Caco-2 (cell line): Measurements from ENCODE around the gene ANAPC5. TPM values are rescaled to one million over a fixed set of nuclear protein-coding genes. Genes with fewer than 3 reads are reported as not detected.
"Not testable (repeated sequence)": the region's sequence is repeated elsewhere in the genome, so short reads cannot be mapped to it uniquely, and the experiment has no call there.

Experiments
- BruUV-seq: library from RNA; stranded (reverse); fragments of 400-500 nt; replicated peaks from 2 replicates; lab custom pipeline; 2021; lab: Mats Ljungman, UMichigan
- CTCF ChIA-PET: fragments of 300-600 bp; sonication (Branson Sonifier 250); formaldehyde crosslinking; loops from one replicate; lab custom pipeline; 2022; ENCODE audit warnings: antibody characterized with exemption; lab: Charles Lee
- POLR2A ChIA-PET: fragments of 300-600 bp; sonication (Branson Sonifier 250); formaldehyde crosslinking; loops from one replicate; lab custom pipeline; 2022; ENCODE audit warnings: antibody characterized with exemption; lab: Charles Lee
- DNase-seq, 2 experiments: peaks; one replicate each; pipeline versions ENCODE4 v3.0.0 to v3.0.0-alpha.2; 2020 to 2022
- H3K27me3 ChIP-seq: replicated peaks from 2 replicates; pipeline ENCODE4 v1.6.0; 2011; ENCODE audit warnings: low read length; ENCODE audit not compliant: control insufficient read depth, insufficient read depth
- H3K36me3 ChIP-seq: 2 replicates; pipeline ENCODE4 v1.5.1; 2011; ENCODE audit warnings: low read length; ENCODE audit not compliant: control insufficient read depth, insufficient read depth
- H3K4me1 ChIP-seq: fragments of 250-450 bp; sonication (Bioruptor Pico); 2 replicates; pipeline ENCODE4 v1.5.1; 2020; ENCODE audit warnings: mild to moderate bottlenecking
- H3K4me3 ChIP-seq: 2 replicates; pipeline ENCODE4 v1.5.1; 2011; ENCODE audit warnings: low read depth, mild to moderate bottlenecking, control low read depth, low read length
- H3K9me3 ChIP-seq: fragments of 250-450 bp; sonication (Bioruptor Pico); 2 replicates; pipeline ENCODE4 v1.5.1; 2020; ENCODE audit warnings: mild to moderate bottlenecking, moderate library complexity
- H3K27ac Mint-ChIP-seq: one replicate; pipeline ENCODE4 v1.8.0; 2022; ENCODE audit warnings: mixed read lengths; ENCODE audit not compliant: unreplicated experiment
- H3K27me3 Mint-ChIP-seq: one replicate; pipeline ENCODE4 v1.8.0; 2022; ENCODE audit warnings: mixed read lengths; ENCODE audit not compliant: insufficient read depth, unreplicated experiment
- H3K36me3 Mint-ChIP-seq: one replicate; pipeline ENCODE4 v1.8.0; 2022; ENCODE audit warnings: mild to moderate bottlenecking, mixed read lengths; ENCODE audit not compliant: insufficient read depth, unreplicated experiment
- H3K4me1 Mint-ChIP-seq: one replicate; pipeline ENCODE4 v1.8.0; 2022; ENCODE audit warnings: low read depth, mixed read lengths; ENCODE audit not compliant: unreplicated experiment
- H3K4me3 Mint-ChIP-seq: one replicate; pipeline ENCODE4 v1.8.0; 2022; ENCODE audit warnings: mild to moderate bottlenecking, moderate library complexity, mixed read lengths; ENCODE audit not compliant: unreplicated experiment
- H3K9me3 Mint-ChIP-seq: one replicate; pipeline ENCODE4 v1.8.0; 2022; ENCODE audit warnings: mixed read lengths; ENCODE audit not compliant: unreplicated experiment
- intact Hi-C: fragments of 100-400 bp; cut with micrococcal nuclease; formaldehyde crosslinking; loops from one replicate; pipeline ENCODE4 v1.10.0; 2022; ENCODE audit not compliant: unreplicated experiment
- total RNA-seq: library from RNA; stranded (reverse); gene quantifications from 2 replicates; pipeline ENCODE4 v1.2.3, GENCODE V29; 2022
- TF ChIP-seq, protein P1 (sequence below), 2 experiments: fragments of 200-600 bp in 1 of 2; IDR thresholded peaks; 1 replicate in 1 of 2; 2 replicates in 1 of 2; pipeline versions ENCODE4 v1.5.1 to v1.8.0; 2011 to 2022; ENCODE audit warnings: antibody characterized with exemption in 1 of 2, control low read depth in 1 of 2, inconsistent platforms in 1 of 2, low read depth in 1 of 2, low read length in 1 of 2, mild to moderate bottlenecking in 1 of 2, moderate library complexity in 1 of 2; ENCODE audit not compliant: insufficient read depth in 1 of 2, severe bottlenecking in 1 of 2, unreplicated experiment in 1 of 2

Gene ANAPC5
- total RNA-seq, 1 experiment from 2014 or later: 106 TPM

GRCh38 chr12:121388421-121388981 is 36.3 kb upstream of the ANAPC5 start:
- CTCF ChIA-PET: no interaction called here

DNA sequence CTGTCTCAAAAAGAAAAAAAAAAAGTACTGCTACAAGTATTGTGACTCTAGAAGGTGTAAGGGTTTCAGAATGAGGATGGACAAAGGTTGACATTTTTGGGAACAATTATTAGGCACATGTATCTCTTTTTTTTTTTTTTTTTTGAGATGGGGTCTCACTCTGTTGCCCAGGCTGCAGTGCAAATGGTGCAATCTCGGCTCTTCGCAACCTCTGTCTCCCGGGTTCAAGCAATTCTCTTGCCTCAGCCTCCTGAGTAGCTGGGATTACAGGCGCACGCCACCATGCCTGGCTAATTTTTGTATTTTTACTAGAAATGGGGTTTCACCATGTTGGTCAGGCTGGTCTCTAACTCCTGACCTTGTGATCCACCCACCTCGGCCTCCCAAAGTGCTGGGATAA is 32.7 kb upstream of the ANAPC5 start:
- H3K4me3 ChIP-seq, H3K4me3 Mint-ChIP-seq, H3K4me1 ChIP-seq, H3K36me3 ChIP-seq, BruUV-seq, H3K4me1 Mint-ChIP-seq, H3K27me3 ChIP-seq, intact Hi-C loops, H3K9me3 Mint-ChIP-seq, DNase-seq, POLR2A ChIA-PET, H3K27me3 Mint-ChIP-seq, H3K36me3 Mint-ChIP-seq, H3K27ac Mint-ChIP-seq, CTCF ChIA-PET, H3K9me3 ChIP-seq: not testable (repeated sequence)

More at GRCh38 chr12:121388421-121388981, 36.3 kb upstream of the ANAPC5 start:
- H3K4me1 Mint-ChIP-seq: peaks cover 8% of the 10 kb centered on the region
- no TSS peak for BruUV-seq
- H3K4me1 ChIP-seq: no peaks in the 10 kb centered on the region
- DNase-seq: no peak
- POLR2A ChIA-PET: interaction anchor here (0.5 kb wide), 1 partner anchor 68 kb away, joined by 3 read pairs; no protein-coding TSS in a partner anchor
- no peak overlapping the region for H3K4me3 ChIP-seq
- no peaks in the 10 kb centered on the region for H3K9me3 Mint-ChIP-seq
- no peaks in the 10 kb centered on the region for H3K27me3 Mint-ChIP-seq
- no peaks in the 10 kb centered on the region for H3K9me3 ChIP-seq
- no peaks in the 10 kb centered on the region for H3K27me3 ChIP-seq
- H3K36me3 ChIP-seq: no peaks in the 10 kb centered on the region
- intact Hi-C loops: no loop called here
- no peaks in the 10 kb centered on the region for H3K36me3 Mint-ChIP-seq
- H3K27ac Mint-ChIP-seq: peak overlapping the region; percentile 19
- H3K4me3 Mint-ChIP-seq: no peak overlapping the region
- TF ChIP-seq, protein P1, sequence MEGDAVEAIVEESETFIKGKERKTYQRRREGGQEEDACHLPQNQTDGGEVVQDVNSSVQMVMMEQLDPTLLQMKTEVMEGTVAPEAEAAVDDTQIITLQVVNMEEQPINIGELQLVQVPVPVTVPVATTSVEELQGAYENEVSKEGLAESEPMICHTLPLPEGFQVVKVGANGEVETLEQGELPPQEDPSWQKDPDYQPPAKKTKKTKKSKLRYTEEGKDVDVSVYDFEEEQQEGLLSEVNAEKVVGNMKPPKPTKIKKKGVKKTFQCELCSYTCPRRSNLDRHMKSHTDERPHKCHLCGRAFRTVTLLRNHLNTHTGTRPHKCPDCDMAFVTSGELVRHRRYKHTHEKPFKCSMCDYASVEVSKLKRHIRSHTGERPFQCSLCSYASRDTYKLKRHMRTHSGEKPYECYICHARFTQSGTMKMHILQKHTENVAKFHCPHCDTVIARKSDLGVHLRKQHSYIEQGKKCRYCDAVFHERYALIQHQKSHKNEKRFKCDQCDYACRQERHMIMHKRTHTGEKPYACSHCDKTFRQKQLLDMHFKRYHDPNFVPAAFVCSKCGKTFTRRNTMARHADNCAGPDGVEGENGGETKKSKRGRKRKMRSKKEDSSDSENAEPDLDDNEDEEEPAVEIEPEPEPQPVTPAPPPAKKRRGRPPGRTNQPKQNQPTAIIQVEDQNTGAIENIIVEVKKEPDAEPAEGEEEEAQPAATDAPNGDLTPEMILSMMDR (IDR thresholded peaks at IDR 0.05; ENCODE audit: insufficient read depth in 1 of 2, low read depth in 1 of 2, low read length in 1 of 2, severe bottlenecking in 1 of 2, unreplicated experiment in 1 of 2): no peak

DNA sequence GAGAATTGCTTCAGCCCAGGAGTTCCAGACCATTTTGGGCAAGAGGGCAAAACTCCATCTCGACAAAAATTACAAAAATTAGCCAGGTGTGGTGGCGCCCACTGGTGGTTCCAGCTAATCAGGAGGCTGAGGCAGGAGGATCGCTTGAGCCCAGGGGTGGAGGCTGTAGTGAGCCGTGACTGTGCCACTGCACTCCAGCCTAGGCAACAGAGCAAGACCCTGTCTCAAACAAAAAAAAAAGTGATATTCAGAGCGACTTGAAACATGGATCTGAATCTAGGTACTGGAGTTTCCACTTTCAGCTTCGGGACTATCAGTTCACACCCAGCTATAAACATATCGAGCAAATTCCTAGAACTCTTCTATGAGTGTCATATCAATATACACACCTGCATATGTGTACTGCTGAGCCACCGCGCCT is 31.4 kb upstream of the ANAPC5 start:
- BruUV-seq: no TSS peak
- Mint-ChIP-seq H3K27ac (no peak overlapping the region), H3K36me3 (no peaks in the 10 kb centered on the region), H3K27me3 (no peaks in the 10 kb centered on the region), H3K9me3 (no peaks in the 10 kb centered on the region), H3K4me1 (peaks cover 5% of the 10 kb centered on the region), H3K4me3 (no peak overlapping the region)
- ChIA-PET POLR2A (interaction anchor here (0.6 kb wide), 1 partner anchor 17 kb away, joined by 9 read pairs; the partner anchor contains the start of gene RNF34), CTCF (interaction anchor here (0.7 to 1.2 kb wide), 2 partner anchors 17 to 88 kb away, joined by 4 to 6 read pairs; partner anchors contain the start of gene RNF34)
- TF ChIP-seq, protein P1 (IDR thresholded peaks at IDR 0.05; ENCODE audit: insufficient read depth in 1 of 2, low read depth in 1 of 2, low read length in 1 of 2, severe bottlenecking in 1 of 2, unreplicated experiment in 1 of 2): peak in 1 of 2 experiments; percentile 19
- intact Hi-C loops: no loop called here
- H3K9me3 ChIP-seq: no peaks in the 10 kb centered on the region
- no peaks in the 10 kb centered on the region for H3K4me1 ChIP-seq
- no peaks in the 10 kb centered on the region for H3K36me3 ChIP-seq
- no peaks in the 10 kb centered on the region for H3K27me3 ChIP-seq
- H3K4me3 ChIP-seq: no peak overlapping the region
- DNase-seq: no peak
